A549 treated with Mapracorat at 1 μM for 4 hours (cell line): ENCODE data around the gene MASP1. TPM values are rescaled to one million over a fixed set of nuclear protein-coding genes. Genes with fewer than 3 reads are reported as not detected.

Experiments
- total RNA-seq: library from RNA; stranded (reverse); fragments of 200-300 nt; extraction: Qiagen RNA extraction; gene quantifications from 5 replicates; pipeline ENCODE4 v1.2.3, GENCODE V29; 2022

MASP1 gene
- not detected in 5 replicates for total RNA-seq

GRCh38 chr3:187291512-187292132 is at the start of gene MASP1:
MASP1 (minus strand) TSS chr3:187291737; CDS start chr3:187291632, 105 bp downstream.

DNA sequence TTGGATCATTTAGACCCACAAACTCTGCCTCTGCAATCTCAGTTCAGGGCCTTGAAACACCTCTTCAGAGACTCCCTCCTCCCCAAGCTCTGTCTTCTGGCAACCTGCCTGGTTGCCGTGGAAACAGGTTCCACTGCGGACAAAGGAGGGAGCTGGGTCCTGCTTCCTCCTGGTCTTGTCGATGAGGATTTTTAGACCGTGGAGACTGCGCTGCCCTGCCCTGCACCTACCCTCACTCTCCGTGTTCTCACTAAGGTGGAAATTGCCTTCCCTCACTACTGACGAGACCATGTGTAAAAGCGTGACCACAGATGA is 94.2 kb downstream of the MASP1 start, which contains the start of gene RTP1:
RTP1 (plus strand) TSS at position 152 of the 315 bp plus-strand sequence; CDS start at position 182, 30 bp downstream.

Other genes starting within 250 kb of the MASP1 start
- 48.7 to 53.7 TPM (median 51.6 TPM) in 5 replicates for gene RPL39L, start 152.2 kb downstream of the MASP1 start, total RNA-seq
- gene RTP1, start 94.3 kb downstream of the MASP1 start, total RNA-seq, result not detected in 5 replicates
- not detected in 5 replicates for gene RTP4, start 76.6 kb upstream of the MASP1 start, total RNA-seq